ENCODE results near the gene HACD2. TPM values are rescaled to one million over a fixed set of nuclear protein-coding genes. Genes with fewer than 3 reads are reported as not detected.

HACD2 gene
- total and polyA plus RNA-seq, 10 of the 15 experiments (the other 5 are each of a cell fraction or from before 2014, with no cell fraction given), result 9.1 to 30.0 (median 18.8) TPM

Other genes with a start within 250 kb of the HACD2 start
- gene ADCY5, start 136.0 kb downstream of the HACD2 start, total RNA-seq (2014; rRNA removed), result 0.38 TPM in 1 of 2 replicates, not detected in the other
- not detected in 2 replicates for gene ADCY5, start 136.0 kb downstream of the HACD2 start, total RNA-seq (2014; rRNA removed; fragmentation: Illumina TruSeq; extraction: Trizol)
- gene ADCY5, start 136.0 kb downstream of the HACD2 start, total RNA-seq (2021), result not detected in 2 replicates
- gene ADCY5, start 136.0 kb downstream of the HACD2 start, polyA plus RNA-seq (2011; rRNA removed), result 0.06 and 0.24 TPM in 2 replicates
- 0.01 TPM in 1 of 2 replicates, not detected in the other for gene ADCY5, start 136.0 kb downstream of the HACD2 start, polyA plus RNA-seq (2014; fragmentation: Illumina TruSeq; extraction: Trizol)
- gene ADCY5, start 136.0 kb downstream of the HACD2 start, polyA plus RNA-seq (2014; fragmentation: Nextera tagmentation; extraction: Ambion mirVana), result under 1 TPM; under 0.01 to 0.03 TPM
- 0.01 TPM in 1 of 2 replicates, not detected in the other for gene ADCY5, start 136.0 kb downstream of the HACD2 start, polyA plus RNA-seq (2014; rRNA removed)
- under 1 TPM in 1 of 2 experiments, not detected in 1; 0.16 TPM for gene ADCY5, start 136.0 kb downstream of the HACD2 start, polyA plus RNA-seq (2016; fragmentation: Nextera tagmentation; extraction: Ambion mirVana)